Peyer's patch (tissue), 4 donors: ENCODE data around the gene CTSC.

Experiments
- CTCF ChIP-seq, 6 experiments: fragments of 450-650 bp in 4 of 6; fragments of 200-600 bp in 2 of 6; sonication (generic) in 1 of 6; IDR thresholded peaks; one replicate each; pipeline ENCODE4 v1.5.1; 2017 to 2019; ENCODE audit warnings: antibody characterized with exemption in 6 of 6, mild to moderate bottlenecking in 3 of 6, moderate library complexity in 1 of 6
- POLR2A ChIP-seq, 2 donors: fragments of 450-650 bp; IDR thresholded peaks; one replicate each; pipeline ENCODE4 v1.5.1; 2017; ENCODE audit warnings: antibody characterized with exemption in 2 of 2, mild to moderate bottlenecking in 2 of 2, moderate library complexity in 2 of 2

GRCh38 chr11:88330826-88331428 lies 6.6 kb downstream of the CTSC start:
- no peak for TF ChIP-seq CTCF (IDR thresholded peaks at IDR 0.05)
- TF ChIP-seq POLR2A (IDR thresholded peaks at IDR 0.05) = no peak
